GM10248 (cell line): ENCODE measurements around the gene AHSA1.

Experiments
- CTCF ChIA-PET: fragments of 300-600 bp; sonication (Branson Sonifier 250); formaldehyde crosslinking; extraction: SDS; loops from one replicate; lab custom pipeline; 2021; ENCODE audit warnings: antibody characterized with exemption; lab: Yijun Ruan, JAX
- POLR2A ChIA-PET: fragments of 350-650 bp; sonication (Branson Sonifier 250); formaldehyde crosslinking; extraction: SDS; loops from one replicate; lab custom pipeline; 2020; ENCODE audit warnings: antibody characterized with exemption; lab: Yijun Ruan, JAX
- DNase-seq: peaks from one replicate; pipeline ENCODE4 v3.0.0; 2012; ENCODE audit errors: extremely low spot score
- TF ChIP-seq, protein P1 (sequence below): IDR thresholded peaks from 2 replicates; pipeline ENCODE4 v1.5.1; 2012; ENCODE audit warnings: mild to moderate bottlenecking, low read depth; ENCODE audit errors: extremely low read depth, missing control alignments, control extremely low read depth

Gene AHSA1

DNA sequence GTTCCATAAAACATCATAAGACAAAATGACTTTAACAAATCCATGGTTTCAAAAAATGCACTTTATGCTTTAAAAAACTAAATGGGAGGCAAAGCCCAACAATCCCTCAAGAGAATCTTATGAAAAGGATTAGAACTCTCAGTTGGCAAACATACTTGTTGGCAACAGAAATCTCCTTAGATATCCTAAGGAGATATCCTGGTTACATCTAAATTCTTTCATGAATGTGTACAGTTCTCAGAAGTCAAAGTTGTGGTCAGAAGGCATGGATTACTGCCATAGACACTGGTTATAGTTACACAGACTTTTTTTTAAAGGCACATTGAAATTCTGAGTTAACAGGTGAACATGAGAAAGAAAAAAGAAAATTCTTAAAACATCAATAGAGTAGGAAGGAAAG, 58.2 kb downstream of the AHSA1 start:
- ChIA-PET POLR2A (no interaction called here), CTCF (interaction anchor here (1.3 kb wide), 1 partner anchor 56 kb away, joined by 4 read pairs; no protein-coding TSS in a partner anchor)
- DNase-seq: no peak
- TF ChIP-seq, protein P1, sequence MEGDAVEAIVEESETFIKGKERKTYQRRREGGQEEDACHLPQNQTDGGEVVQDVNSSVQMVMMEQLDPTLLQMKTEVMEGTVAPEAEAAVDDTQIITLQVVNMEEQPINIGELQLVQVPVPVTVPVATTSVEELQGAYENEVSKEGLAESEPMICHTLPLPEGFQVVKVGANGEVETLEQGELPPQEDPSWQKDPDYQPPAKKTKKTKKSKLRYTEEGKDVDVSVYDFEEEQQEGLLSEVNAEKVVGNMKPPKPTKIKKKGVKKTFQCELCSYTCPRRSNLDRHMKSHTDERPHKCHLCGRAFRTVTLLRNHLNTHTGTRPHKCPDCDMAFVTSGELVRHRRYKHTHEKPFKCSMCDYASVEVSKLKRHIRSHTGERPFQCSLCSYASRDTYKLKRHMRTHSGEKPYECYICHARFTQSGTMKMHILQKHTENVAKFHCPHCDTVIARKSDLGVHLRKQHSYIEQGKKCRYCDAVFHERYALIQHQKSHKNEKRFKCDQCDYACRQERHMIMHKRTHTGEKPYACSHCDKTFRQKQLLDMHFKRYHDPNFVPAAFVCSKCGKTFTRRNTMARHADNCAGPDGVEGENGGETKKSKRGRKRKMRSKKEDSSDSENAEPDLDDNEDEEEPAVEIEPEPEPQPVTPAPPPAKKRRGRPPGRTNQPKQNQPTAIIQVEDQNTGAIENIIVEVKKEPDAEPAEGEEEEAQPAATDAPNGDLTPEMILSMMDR: no peak
